Activated T-helper 1 cell treated with anti-CD3 and anti-CD28 coated beads, Interleukin-12 subunit alpha, Interleukin-12 subunit beta, Interleukin-2, Interleukin-4 antibody, amounts not matched to agents 30 ng/mL and 10 ng/mL and 1 ng/mL, durations not matched to agents 14 hours and 24 hours and 36 hours (primary cell): Measurements from ENCODE around the gene C20orf204. TPM values are rescaled to one million over a fixed set of nuclear protein-coding genes. Genes with fewer than 3 reads are reported as not detected.
A peak's percentile ranks its signal among the peaks of the same experiment; 100 is the strongest.
"Not testable (repeated sequence)": the region's sequence is repeated elsewhere in the genome, so short reads cannot be mapped to it uniquely, and the experiment has no call there.

Experiments used
- DNase-seq: peaks from one replicate; pipeline ENCODE4 v3.0.0; 2021; ENCODE audit warnings: low spot score
- H3K27ac Mint-ChIP-seq: one replicate; pipeline ENCODE4 v1.8.0; 2021; ENCODE audit warnings: mild to moderate bottlenecking, mixed read lengths
- H3K27me3 Mint-ChIP-seq: one replicate; pipeline ENCODE4 v1.8.0; 2022; ENCODE audit warnings: mild to moderate bottlenecking, moderate library complexity, mixed read lengths; ENCODE audit not compliant: insufficient read depth
- H3K36me3 Mint-ChIP-seq: one replicate; pipeline ENCODE4 v1.8.0; 2021; ENCODE audit warnings: low read depth, mixed read lengths
- H3K4me1 Mint-ChIP-seq: one replicate; pipeline ENCODE4 v1.8.0; 2021; ENCODE audit warnings: low read depth, mixed read lengths
- H3K4me3 Mint-ChIP-seq: one replicate; pipeline ENCODE4 v1.8.0; 2021; ENCODE audit warnings: mild to moderate bottlenecking, moderate library complexity, mixed read lengths
- H3K9me3 Mint-ChIP-seq: one replicate; pipeline ENCODE4 v1.8.0; 2021; ENCODE audit warnings: mixed read lengths
- intact Hi-C: fragments of 100-400 bp; cut with micrococcal nuclease; formaldehyde crosslinking; loops from one replicate; pipeline ENCODE4 v1.15.1; 2024
- total RNA-seq: library from RNA; stranded (reverse); gene quantifications from 2 replicates; pipeline ENCODE4 v1.2.3, GENCODE V29; 2022

The C20orf204 gene
- total RNA-seq, 1 donor from 2014 or later: 5.4 TPM

GRCh38 chr20:64082820-64083377 is 46.9 kb downstream of the C20orf204 start:
- intact Hi-C loops: loop anchor here (1.0 kb wide), 1 partner anchor 37 kb away; no protein-coding TSS in a partner anchor

DNA sequence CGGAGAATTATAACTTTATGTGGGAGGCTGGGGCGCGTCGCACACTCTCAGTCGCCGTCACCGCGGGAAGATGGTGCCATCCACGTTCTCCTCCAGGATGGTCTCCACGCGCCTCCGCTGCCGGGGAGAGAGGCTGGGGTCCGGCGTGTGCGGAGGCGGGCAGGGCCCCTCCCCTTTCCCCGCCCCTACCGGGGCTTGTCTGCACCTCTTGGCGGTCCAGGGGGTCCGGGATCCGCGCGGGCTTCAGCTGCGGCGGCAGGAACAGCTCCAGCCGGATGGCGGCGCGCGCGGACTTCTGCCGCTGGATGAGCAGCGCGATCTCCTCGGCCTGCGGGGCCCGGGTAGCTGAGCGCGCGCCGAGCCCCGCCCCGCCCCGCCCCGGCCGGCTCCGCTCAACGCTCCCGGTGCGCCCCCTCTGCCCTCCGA is 47.4 kb downstream of the C20orf204 start:
- peak overlapping the region; percentile 72 for H3K4me3 Mint-ChIP-seq

More at GRCh38 chr20:64082820-64083377, 46.9 kb downstream of the C20orf204 start:
- no peak for DNase-seq
- H3K9me3 Mint-ChIP-seq: peaks cover 3% of the 10 kb centered on the region
- H3K27ac Mint-ChIP-seq: peak overlapping the region; percentile 55
- peaks cover 1% of the 10 kb centered on the region for H3K36me3 Mint-ChIP-seq
- peaks cover 24% of the 10 kb centered on the region for H3K27me3 Mint-ChIP-seq
- peak overlapping the region; percentile 72 for H3K4me3 Mint-ChIP-seq
- peaks cover 21% of the 10 kb centered on the region for H3K4me1 Mint-ChIP-seq

GRCh38 chr20:64083804-64084684 is 48.1 kb downstream of the C20orf204 start, which contains the start of gene LKAAEAR1:
Gene LKAAEAR1 (minus strand): TSS chr20:64084398. CDS start chr20:64084219, 179 bp downstream.
- H3K27ac Mint-ChIP-seq: peak within 1 kb of the TSS; percentile 67
- peaks cover 17% of the 10 kb centered on the region for H3K4me1 Mint-ChIP-seq
- peaks cover 29% of the 10 kb centered on the region for H3K27me3 Mint-ChIP-seq
- H3K9me3 Mint-ChIP-seq: peaks cover 3% of the 10 kb centered on the region
- no peaks in the 10 kb centered on the region for H3K36me3 Mint-ChIP-seq
- intact Hi-C loops: loop anchor here (1.0 kb wide), 1 partner anchor 36 kb away; no protein-coding TSS in a partner anchor
- no peak for DNase-seq
- peak within 1 kb of the TSS; percentile 81 for H3K4me3 Mint-ChIP-seq

More for the DNA sequence above, 47.4 kb downstream of the C20orf204 start:
- Mint-ChIP-seq H3K9me3 (peaks cover 3% of the 10 kb centered on the region), H3K36me3 (no peaks in the 10 kb centered on the region), H3K27me3 (peaks cover 29% of the 10 kb centered on the region), H3K4me1 (peaks cover 19% of the 10 kb centered on the region), H3K27ac (peak overlapping the region; percentile 55)
- intact Hi-C loops: loop anchor here (1.0 kb wide), 1 partner anchor 37 kb away; no protein-coding TSS in a partner anchor
- peak; percentile 67 for DNase-seq

DNA sequence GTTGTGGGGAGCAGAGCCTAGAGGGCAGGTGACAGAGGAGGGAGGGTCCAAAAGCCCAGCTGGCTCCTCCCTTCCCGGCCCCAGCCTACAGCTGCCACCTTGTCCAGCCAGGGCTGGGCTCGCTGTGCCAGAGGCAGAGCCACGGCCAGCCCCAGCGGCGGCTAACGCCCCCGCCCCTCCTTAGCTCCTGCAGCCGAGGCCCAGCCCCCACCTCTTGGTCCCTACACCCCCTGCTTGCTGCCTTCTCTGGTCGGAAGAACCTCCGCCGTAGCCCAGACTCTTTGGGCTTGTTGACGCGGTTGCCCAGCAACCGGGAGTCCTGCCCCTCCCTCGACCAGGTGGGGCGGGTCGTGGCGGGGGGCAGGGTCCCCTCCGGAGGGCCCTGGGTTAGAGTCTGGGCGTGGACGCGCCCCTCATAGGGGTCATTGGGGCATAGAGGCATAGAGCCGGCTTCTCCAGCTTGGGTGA is 48.7 kb downstream of the C20orf204 start:
- peak overlapping the region; percentile 67 for H3K27ac Mint-ChIP-seq
- no peak for DNase-seq

DNA sequence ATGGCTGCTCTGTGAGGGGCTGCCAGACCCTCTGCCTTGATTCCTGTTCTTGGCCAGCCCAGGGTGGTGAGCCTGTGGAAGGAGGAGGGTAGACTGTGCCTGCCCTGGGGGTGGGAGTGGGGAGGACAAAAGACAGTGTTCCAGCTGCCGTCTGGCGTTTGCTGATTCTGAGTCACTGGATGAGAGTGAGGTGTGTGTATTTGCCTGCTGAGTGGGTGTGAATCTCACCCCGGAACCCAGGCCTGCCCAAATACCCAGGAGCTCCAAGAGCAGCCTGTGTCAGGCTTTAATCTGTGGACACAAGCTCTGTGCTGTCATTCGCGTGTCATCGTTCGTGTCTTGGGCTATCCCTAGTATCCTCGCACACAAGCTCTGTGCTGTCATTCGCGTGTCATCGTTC is 50.8 kb downstream of the C20orf204 start:
- H3K27ac Mint-ChIP-seq: no peak overlapping the region
- intact Hi-C loops: no loop called here
- peaks cover 12% of the 10 kb centered on the region for H3K4me1 Mint-ChIP-seq
- H3K9me3 Mint-ChIP-seq: peaks cover 3% of the 10 kb centered on the region
- DNase-seq: no peak
- H3K27me3 Mint-ChIP-seq: peaks cover 29% of the 10 kb centered on the region
- no peak overlapping the region for H3K4me3 Mint-ChIP-seq
- H3K36me3 Mint-ChIP-seq: no peaks in the 10 kb centered on the region

More for the DNA sequence above, 48.7 kb downstream of the C20orf204 start:
- H3K4me3 Mint-ChIP-seq: peak overlapping the region; percentile 81
- H3K27me3 Mint-ChIP-seq: peaks cover 29% of the 10 kb centered on the region
- H3K36me3 Mint-ChIP-seq: no peaks in the 10 kb centered on the region
- intact Hi-C loops: no loop called here
- peaks cover 3% of the 10 kb centered on the region for H3K9me3 Mint-ChIP-seq
- H3K4me1 Mint-ChIP-seq: peaks cover 15% of the 10 kb centered on the region

- intact Hi-C loops, DNase-seq, H3K4me3 Mint-ChIP-seq, H3K36me3 Mint-ChIP-seq, H3K4me1 Mint-ChIP-seq, H3K9me3 Mint-ChIP-seq, H3K27ac Mint-ChIP-seq: not testable (repeated sequence)
- peaks cover 29% of the 10 kb centered on the region for H3K27me3 Mint-ChIP-seq
Measured at GRCh38 chr20:64087226-64087825, 51.3 kb downstream of the C20orf204 start.

GRCh38 chr20:64088586-64088985 is 52.6 kb downstream of the C20orf204 start:
- DNase-seq, intact Hi-C loops, H3K4me3 Mint-ChIP-seq, H3K27ac Mint-ChIP-seq, H3K9me3 Mint-ChIP-seq, H3K4me1 Mint-ChIP-seq, H3K36me3 Mint-ChIP-seq: not testable (repeated sequence)
- peaks cover 25% of the 10 kb centered on the region for H3K27me3 Mint-ChIP-seq

Other genes with a start within 250 kb of the C20orf204 start
- gene ZBTB46, start 204.9 kb upstream of the C20orf204 start, total RNA-seq: 1.1 and 1.2 TPM in 2 replicates
- gene ABHD16B, start 174.7 kb upstream of the C20orf204 start, total RNA-seq: not detected in 2 replicates
- 65.9 and 73.2 TPM in 2 replicates for gene TPD52L2, start 170.9 kb upstream of the C20orf204 start, total RNA-seq
- gene DNAJC5, start 141.1 kb upstream of the C20orf204 start, total RNA-seq: 47.5 and 48.2 TPM in 2 replicates
- gene UCKL1, start 79.8 kb upstream of the C20orf204 start, total RNA-seq: 48.7 and 49.3 TPM in 2 replicates
- gene ZNF512B, start 66.3 kb upstream of the C20orf204 start, total RNA-seq: 28.0 and 28.3 TPM in 2 replicates
- gene SAMD10, start 56.5 kb upstream of the C20orf204 start, total RNA-seq: 29.4 and 34.9 TPM in 2 replicates
- 82.3 and 83.6 TPM in 2 replicates for gene PRPF6, start 55.0 kb upstream of the C20orf204 start, total RNA-seq
- 1.3 TPM in 2 replicates for gene SOX18, start 13.5 kb downstream of the C20orf204 start, total RNA-seq
- 33.8 TPM in 2 replicates for gene TCEA2, start 27.0 kb downstream of the C20orf204 start, total RNA-seq
- gene RGS19, start 43.3 kb downstream of the C20orf204 start, total RNA-seq: 54.7 and 55.9 TPM in 2 replicates
- 0.16 and 0.20 TPM in 2 replicates for gene OPRL1, start 43.9 kb downstream of the C20orf204 start, total RNA-seq
- gene LKAAEAR1, start 48.2 kb downstream of the C20orf204 start, total RNA-seq: 0.31 and 0.39 TPM in 2 replicates
- not detected in 2 replicates for gene NPBWR2, start 71.4 kb downstream of the C20orf204 start, total RNA-seq
- gene MYT1, start 128.3 kb downstream of the C20orf204 start, total RNA-seq: not detected in 2 replicates
- gene PCMTD2, start 219.6 kb downstream of the C20orf204 start, total RNA-seq: 32.2 and 39.5 TPM in 2 replicates